ENCODE data around the gene MOB3A. TPM values are rescaled to one million over a fixed set of nuclear protein-coding genes. Genes with fewer than 3 reads are reported as not detected.
A peak's percentile ranks its signal among the peaks of the same experiment; 100 is the strongest.
"Not testable (repeated sequence)": the region's sequence is repeated elsewhere in the genome, so short reads cannot be mapped to it uniquely, and the experiment has no call there.

The MOB3A gene
- total and polyA plus RNA-seq, 4 donors: 12.5 to 43.6 (median 28.3) TPM

DNA sequence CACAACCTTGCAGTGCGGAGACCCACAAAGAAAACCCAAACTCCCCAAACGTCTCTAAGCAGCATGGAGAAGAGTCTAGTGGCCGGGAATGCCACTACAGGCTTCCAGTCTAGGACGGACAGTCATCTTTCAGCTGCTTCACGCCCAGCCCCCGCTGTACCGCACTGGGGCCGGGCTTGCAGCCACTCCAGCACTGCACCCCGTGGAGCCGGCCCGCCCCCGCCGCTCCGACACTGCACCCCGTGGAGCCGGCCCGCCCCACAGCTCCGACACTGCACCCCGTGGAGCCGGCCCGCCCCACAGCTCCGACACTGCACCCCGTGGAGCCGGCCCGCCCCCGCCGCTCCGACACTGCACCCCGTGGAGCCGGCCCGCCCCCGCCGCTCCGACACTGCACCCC, 32.1 kb upstream of the MOB3A start:
- H3K36me3 ChIP-seq (ENCODE audit: control insufficient read depth in 1 of 2, insufficient read depth in 2 of 2, low read length in 1 of 2); ATAC-seq (ENCODE audit: low FRiP score); intact Hi-C loops (cut with DNase I); DNase-seq; H3K27ac ChIP-seq (ENCODE audit: low read depth in 1 of 2, low read length in 2 of 2); H3K9me3 ChIP-seq (ENCODE audit: control insufficient read depth, low read length); H3K4me3 ChIP-seq (ENCODE audit: low read length in 2 of 2); H3K4me1 ChIP-seq (ENCODE audit: control insufficient read depth in 1 of 2, insufficient read depth in 2 of 2, low read length in 2 of 2); H3K27me3 ChIP-seq (ENCODE audit: control insufficient read depth in 1 of 2, insufficient read depth in 2 of 2, low read length in 1 of 2): not testable (repeated sequence)
- 87 to 89% methylated on average over 19 to 32 of the region's 34 CpGs for WGBS, 2 donors

DNA sequence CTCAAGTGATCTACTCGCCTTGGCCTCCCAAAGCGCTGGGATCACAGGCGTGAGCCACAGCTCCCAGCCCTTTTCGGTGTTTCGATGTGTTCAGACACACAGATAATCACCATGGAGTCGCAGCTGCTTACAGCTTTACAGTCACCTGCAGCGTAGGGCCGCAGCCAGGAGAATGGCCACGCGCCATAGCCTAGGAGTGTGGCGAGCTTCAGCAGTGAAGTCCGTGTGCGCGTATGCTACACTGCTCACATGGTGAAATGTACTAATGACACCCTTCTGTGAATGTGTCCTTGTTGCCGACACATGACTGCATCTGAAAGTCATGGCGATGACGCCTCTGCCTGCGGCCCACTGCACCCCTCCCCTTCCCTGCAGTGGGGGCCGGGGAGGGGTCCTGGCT, 31.6 kb upstream of the MOB3A start:
- intact Hi-C loops (cut with DNase I): no loop called here
- no peak overlapping the region for H3K4me3 ChIP-seq (ENCODE audit: low read length in 2 of 2)
- H3K36me3 ChIP-seq (ENCODE audit: control insufficient read depth in 1 of 2, insufficient read depth in 2 of 2, low read length in 1 of 2): peaks cover 0 to 1% of the 10 kb centered on the region in 2 donors
- H3K4me1 ChIP-seq (ENCODE audit: control insufficient read depth in 1 of 2, insufficient read depth in 2 of 2, low read length in 2 of 2): no peaks in the 10 kb centered on the region
- H3K27ac ChIP-seq (ENCODE audit: low read depth in 1 of 2, low read length in 2 of 2): no peak overlapping the region
- H3K9me3 ChIP-seq (ENCODE audit: control insufficient read depth, low read length): no peaks in the 10 kb centered on the region
- DNase-seq (no peak), ATAC-seq (ENCODE audit: low FRiP score) (no peak)
- no peaks in the 10 kb centered on the region for H3K27me3 ChIP-seq (ENCODE audit: control insufficient read depth in 1 of 2, insufficient read depth in 2 of 2, low read length in 1 of 2)
- 77 to 79% methylated on average over 19 of the region's 19 CpGs for WGBS, 2 donors

DNA sequence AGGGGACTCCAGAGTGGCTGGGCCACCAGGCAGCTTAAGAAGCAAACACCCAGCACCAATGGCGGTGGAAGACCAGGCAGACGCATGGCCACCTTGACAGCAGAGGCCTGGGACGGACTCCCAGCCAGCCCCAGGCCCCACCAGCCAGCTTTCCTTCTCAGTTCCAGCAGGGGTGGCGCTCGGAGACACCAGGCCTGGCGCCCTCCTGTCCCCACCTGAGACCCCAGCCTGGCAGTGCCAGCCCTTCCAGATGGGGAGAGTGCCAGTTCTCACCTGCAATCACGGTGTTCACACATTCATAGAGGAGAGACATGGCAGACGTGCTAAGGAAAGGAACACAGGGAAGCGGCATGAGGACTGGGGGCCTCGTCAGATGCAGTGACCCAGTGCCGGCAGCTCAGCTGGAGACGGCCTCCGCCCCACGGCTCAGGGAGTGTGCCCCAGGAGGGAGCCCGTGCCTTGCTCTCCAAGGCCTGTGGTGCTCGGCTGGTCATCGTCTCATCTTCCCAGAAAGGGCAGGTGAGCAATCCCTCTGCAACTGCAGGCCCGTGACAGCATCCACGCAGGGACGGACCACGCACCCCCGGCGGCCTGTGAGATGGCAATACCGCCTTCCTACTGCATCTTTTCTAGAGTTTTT, 30.9 kb upstream of the MOB3A start:
- no peaks in the 10 kb centered on the region for H3K9me3 ChIP-seq (ENCODE audit: control insufficient read depth, low read length)
- no peak for ATAC-seq (ENCODE audit: low FRiP score)
- H3K4me3 ChIP-seq (ENCODE audit: low read length in 2 of 2): no peak overlapping the region
- no peaks in the 10 kb centered on the region for H3K4me1 ChIP-seq (ENCODE audit: control insufficient read depth in 1 of 2, insufficient read depth in 2 of 2, low read length in 2 of 2)
- intact Hi-C loops (cut with DNase I): no loop called here
- peaks cover 0 to 5% of the 10 kb centered on the region in 2 donors for H3K36me3 ChIP-seq (ENCODE audit: control insufficient read depth in 1 of 2, insufficient read depth in 2 of 2, low read length in 1 of 2)
- no peaks in the 10 kb centered on the region for H3K27me3 ChIP-seq (ENCODE audit: control insufficient read depth in 1 of 2, insufficient read depth in 2 of 2, low read length in 1 of 2)
- peak in 1 of 2 donors; percentile 75 for DNase-seq
- WGBS, 2 donors: 89 to 92% methylated on average over 24 of the region's 24 CpGs
- H3K27ac ChIP-seq (ENCODE audit: low read depth in 1 of 2, low read length in 2 of 2): no peak overlapping the region

DNA sequence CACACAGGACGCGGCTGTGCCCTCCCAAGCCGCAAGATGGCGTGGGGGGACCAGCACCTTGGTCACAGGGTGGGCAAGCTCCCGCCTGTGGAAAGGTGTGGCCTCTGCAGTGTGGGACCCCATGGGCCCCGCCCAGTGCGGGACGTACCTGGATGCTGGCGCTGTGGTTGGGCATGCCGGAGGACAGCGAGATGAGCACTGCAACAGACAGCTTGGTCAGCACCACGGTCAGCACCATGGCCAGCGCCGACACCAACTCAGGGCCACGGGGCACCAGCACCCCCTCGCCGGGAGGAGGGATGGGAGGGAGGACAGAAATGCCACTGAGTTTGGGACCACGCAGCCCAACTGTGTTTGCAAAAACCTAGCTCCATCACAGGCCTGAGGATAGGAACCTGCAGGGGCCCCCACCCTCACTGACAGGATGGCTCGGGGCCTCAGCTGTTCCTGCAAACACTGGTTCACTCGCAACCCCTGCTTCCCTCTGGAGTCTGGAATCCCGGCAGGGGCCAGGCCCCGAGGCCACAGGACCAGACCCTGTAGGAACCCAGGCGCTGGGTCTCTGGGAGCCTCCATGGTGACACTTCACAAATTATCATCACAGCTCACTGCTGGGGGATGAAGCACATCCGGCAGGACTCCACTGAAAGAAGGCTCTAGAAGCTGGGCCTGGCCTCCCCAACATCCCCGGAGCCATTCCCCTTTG, 27.7 kb upstream of the MOB3A start:
- no peak overlapping the region for H3K4me3 ChIP-seq (ENCODE audit: low read length in 2 of 2)
- H3K27me3 ChIP-seq (ENCODE audit: control insufficient read depth in 1 of 2, insufficient read depth in 2 of 2, low read length in 1 of 2): no peaks in the 10 kb centered on the region
- no peaks in the 10 kb centered on the region for H3K9me3 ChIP-seq (ENCODE audit: control insufficient read depth, low read length)
- DNase-seq (peak in 1 of 2 donors; percentile 81), ATAC-seq (ENCODE audit: low FRiP score) (no peak)
- intact Hi-C loops (cut with DNase I): no loop called here
- peaks cover 0 to 18% of the 10 kb centered on the region in 2 donors for H3K36me3 ChIP-seq (ENCODE audit: control insufficient read depth in 1 of 2, insufficient read depth in 2 of 2, low read length in 1 of 2)
- H3K4me1 ChIP-seq (ENCODE audit: control insufficient read depth in 1 of 2, insufficient read depth in 2 of 2, low read length in 2 of 2): no peaks in the 10 kb centered on the region
- no peak overlapping the region for H3K27ac ChIP-seq (ENCODE audit: low read depth in 1 of 2, low read length in 2 of 2)
- WGBS, 2 donors: 80 to 81% methylated on average over 22 to 25 of the region's 25 CpGs

DNA sequence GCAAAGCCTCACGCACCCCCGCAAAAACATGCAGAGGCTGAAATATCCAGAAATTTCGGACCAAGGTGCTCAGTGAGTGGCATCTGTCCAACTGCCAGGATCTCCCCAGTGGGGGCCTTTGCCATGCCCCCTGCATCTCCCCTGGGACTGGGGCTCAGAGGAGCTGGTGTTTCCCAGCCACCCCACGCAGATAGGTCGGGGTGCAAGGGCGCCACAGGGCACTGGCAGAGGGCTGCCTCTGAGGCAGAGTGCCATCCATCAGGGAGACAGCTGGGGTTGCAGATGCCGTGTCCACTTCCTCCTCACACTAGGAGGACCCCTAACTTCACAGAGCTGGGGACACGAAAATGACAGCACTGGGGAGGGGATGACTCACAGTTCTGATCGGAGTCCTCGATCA, 26.9 kb upstream of the MOB3A start:
- 92 to 93% methylated on average over 10 of the region's 10 CpGs for WGBS, 2 donors
- Histone ChIP-seq H3K9me3 (ENCODE audit: control insufficient read depth, low read length) (no peaks in the 10 kb centered on the region), H3K36me3 (ENCODE audit: control insufficient read depth in 1 of 2, insufficient read depth in 2 of 2, low read length in 1 of 2) (peaks cover 0 to 20% of the 10 kb centered on the region in 2 donors), H3K27ac (ENCODE audit: low read depth in 1 of 2, low read length in 2 of 2) (no peak overlapping the region), H3K4me1 (ENCODE audit: control insufficient read depth in 1 of 2, insufficient read depth in 2 of 2, low read length in 2 of 2) (no peaks in the 10 kb centered on the region), H3K27me3 (ENCODE audit: control insufficient read depth in 1 of 2, insufficient read depth in 2 of 2, low read length in 1 of 2) (no peaks in the 10 kb centered on the region), H3K4me3 (ENCODE audit: low read length in 2 of 2) (no peak overlapping the region)
- ATAC-seq (ENCODE audit: low FRiP score): no peak
- intact Hi-C loops (cut with DNase I): no loop called here
- peak in 1 of 2 donors; percentile 72 for DNase-seq

DNA sequence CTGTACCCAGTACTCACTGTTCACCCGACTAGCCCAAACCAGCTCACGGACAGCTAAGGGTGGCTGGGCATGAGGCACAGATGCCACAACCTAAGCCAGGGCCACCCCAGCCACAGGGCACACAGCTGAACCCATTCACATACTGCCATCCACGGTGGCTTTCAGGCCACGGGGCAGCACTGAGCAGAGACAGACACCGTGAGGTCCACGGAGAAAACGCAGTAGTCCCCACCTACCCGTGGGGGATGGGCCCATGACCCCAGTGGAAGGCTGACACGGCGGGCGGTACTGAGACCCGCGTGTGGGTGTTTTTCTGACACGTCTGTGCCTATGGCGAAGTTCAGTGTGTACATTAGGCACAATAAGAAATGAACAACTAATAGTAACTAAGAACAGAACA, 26.1 kb upstream of the MOB3A start:
- H3K4me1 ChIP-seq (ENCODE audit: control insufficient read depth in 1 of 2, insufficient read depth in 2 of 2, low read length in 2 of 2): no peaks in the 10 kb centered on the region
- peaks cover 0 to 22% of the 10 kb centered on the region in 2 donors for H3K36me3 ChIP-seq (ENCODE audit: control insufficient read depth in 1 of 2, insufficient read depth in 2 of 2, low read length in 1 of 2)
- H3K27ac ChIP-seq (ENCODE audit: low read depth in 1 of 2, low read length in 2 of 2): no peak overlapping the region
- no peak for DNase-seq
- WGBS, 2 donors: 90 to 91% methylated on average over 15 of the region's 15 CpGs
- ATAC-seq (ENCODE audit: low FRiP score): no peak
- no peaks in the 10 kb centered on the region for H3K27me3 ChIP-seq (ENCODE audit: control insufficient read depth in 1 of 2, insufficient read depth in 2 of 2, low read length in 1 of 2)
- no peaks in the 10 kb centered on the region for H3K9me3 ChIP-seq (ENCODE audit: control insufficient read depth, low read length)
- intact Hi-C loops (cut with DNase I): no loop called here
- H3K4me3 ChIP-seq (ENCODE audit: low read length in 2 of 2): no peak overlapping the region

DNA sequence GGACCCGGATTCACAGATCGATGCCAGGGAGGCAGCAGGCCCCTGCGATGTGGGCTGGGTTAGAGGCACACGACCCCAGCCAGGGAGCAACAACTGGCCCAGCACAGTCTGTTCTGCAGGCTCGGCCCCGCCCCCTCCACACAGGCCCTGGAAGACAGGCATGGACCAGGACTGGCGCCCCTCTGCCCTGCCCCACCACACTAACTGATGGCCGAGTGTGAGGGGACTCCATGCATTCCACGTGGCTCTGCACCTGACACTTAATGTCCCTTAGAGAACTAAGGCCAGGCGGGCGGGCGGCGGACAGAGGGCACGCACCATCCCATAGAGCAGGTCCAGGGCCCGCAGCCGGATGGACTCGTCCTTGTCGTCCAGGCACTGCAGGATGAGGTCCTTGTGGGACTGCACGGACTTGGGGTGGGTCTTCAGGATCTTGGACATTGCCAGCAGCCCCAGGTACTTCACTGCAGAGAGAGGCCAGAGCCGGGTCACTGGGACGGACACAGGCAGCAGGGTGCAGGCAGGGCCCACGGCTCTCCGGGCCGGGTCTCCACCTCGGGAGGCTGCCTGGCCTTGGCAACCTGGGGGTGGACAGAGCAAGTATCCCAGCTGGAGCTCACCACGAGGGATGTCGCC, 25.4 kb upstream of the MOB3A start:
- peaks cover 0 to 24% of the 10 kb centered on the region in 2 donors for H3K36me3 ChIP-seq (ENCODE audit: control insufficient read depth in 1 of 2, insufficient read depth in 2 of 2, low read length in 1 of 2)
- intact Hi-C loops (cut with DNase I): no loop called here
- H3K9me3 ChIP-seq (ENCODE audit: control insufficient read depth, low read length): no peaks in the 10 kb centered on the region
- no peak overlapping the region for H3K4me3 ChIP-seq (ENCODE audit: low read length in 2 of 2)
- 91 to 92% methylated on average over 27 of the region's 27 CpGs for WGBS, 2 donors
- H3K27ac ChIP-seq (ENCODE audit: low read depth in 1 of 2, low read length in 2 of 2): no peak overlapping the region
- no peaks in the 10 kb centered on the region for H3K27me3 ChIP-seq (ENCODE audit: control insufficient read depth in 1 of 2, insufficient read depth in 2 of 2, low read length in 1 of 2)
- H3K4me1 ChIP-seq (ENCODE audit: control insufficient read depth in 1 of 2, insufficient read depth in 2 of 2, low read length in 2 of 2): no peaks in the 10 kb centered on the region
- ATAC-seq (ENCODE audit: low FRiP score) (no peak), DNase-seq (peak in 1 of 2 donors; percentile 76)

DNA sequence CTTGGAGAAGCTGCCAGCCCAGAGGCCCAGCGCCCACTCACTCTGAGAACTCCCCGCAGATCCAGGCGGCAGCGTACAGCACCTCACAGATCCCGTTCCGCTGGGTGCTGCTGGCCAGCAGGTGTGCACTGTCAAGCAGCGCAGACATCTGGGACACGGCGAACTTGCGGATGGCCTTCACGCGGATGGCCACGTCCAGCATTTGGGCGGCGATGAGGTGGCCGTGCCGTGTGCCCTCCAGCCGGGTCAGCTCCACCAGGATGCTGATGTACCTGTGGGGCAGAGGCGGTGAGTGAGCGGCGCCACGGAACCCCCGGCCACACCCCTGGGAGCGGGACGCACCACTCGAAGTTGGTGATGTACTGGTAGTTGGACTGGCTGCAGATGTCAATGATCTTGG, 24.7 kb upstream of the MOB3A start:
- WGBS, 2 donors: 96% methylated on average over 26 of the region's 26 CpGs
- DNase-seq: peak in 1 of 2 donors; percentile 72
- Histone ChIP-seq H3K27ac (ENCODE audit: low read depth in 1 of 2, low read length in 2 of 2) (no peak overlapping the region), H3K4me3 (ENCODE audit: low read length in 2 of 2) (no peak overlapping the region), H3K9me3 (ENCODE audit: control insufficient read depth, low read length) (no peaks in the 10 kb centered on the region), H3K27me3 (ENCODE audit: control insufficient read depth in 1 of 2, insufficient read depth in 2 of 2, low read length in 1 of 2) (no peaks in the 10 kb centered on the region), H3K36me3 (ENCODE audit: control insufficient read depth in 1 of 2, insufficient read depth in 2 of 2, low read length in 1 of 2) (peaks cover 0 to 27% of the 10 kb centered on the region in 2 donors), H3K4me1 (ENCODE audit: control insufficient read depth in 1 of 2, insufficient read depth in 2 of 2, low read length in 2 of 2) (no peaks in the 10 kb centered on the region)
- intact Hi-C loops (cut with DNase I): no loop called here
- ATAC-seq (ENCODE audit: low FRiP score): no peak
